ENCODE results near the gene MRPL10.

The MRPL10 gene

GRCh38 chr17:47816947-47817346, 14.4 kb downstream of the MRPL10 start:
- H3K79me2 ChIP-seq (ENCODE audit: low read length): peaks cover 17% of the 10 kb centered on the region
- H2AFZ ChIP-seq (ENCODE audit: low read length): no peak overlapping the region
- H3K4me2 ChIP-seq (ENCODE audit: low read depth, low read length): no peak overlapping the region
- no peaks in the 10 kb centered on the region for H3K9me2 ChIP-seq (replicated peaks; ENCODE audit: insufficient read depth, low read length)
- no peak overlapping the region for H3K27ac ChIP-seq (ENCODE audit: low read length)
- H3K4me3 ChIP-seq (ENCODE audit: low read length): no peak overlapping the region
- no peak overlapping the region for H3K9ac ChIP-seq (ENCODE audit: low read length)
- H3K4me1 ChIP-seq (ENCODE audit: low read length): peaks cover 6% of the 10 kb centered on the region; the same call in 1 of the 2 replicates
- H3K9me3 ChIP-seq (replicated peaks; ENCODE audit: insufficient read depth, low read length): no peaks in the 10 kb centered on the region
- no peaks in the 10 kb centered on the region for H3K36me3 ChIP-seq (replicated peaks; ENCODE audit: insufficient read depth, low read length)
- no peak for TF ChIP-seq EZH2 (optimal IDR thresholded peaks at IDR 0.05; ENCODE audit: low read depth, low read length)
- TF ChIP-seq CTCF (IDR thresholded peaks at IDR 0.05; ENCODE audit: low read length): no peak
- TF ChIP-seq EZH2phosphoT487 (IDR thresholded peaks at IDR 0.05; ENCODE audit: low read length): no peak
- H3K27me3 ChIP-seq (replicated peaks; ENCODE audit: insufficient read depth, low read length): no peaks in the 10 kb centered on the region
- H3F3A ChIP-seq (ENCODE audit: insufficient read depth, low read length): no peaks in the 10 kb centered on the region
- no peaks in the 10 kb centered on the region for H4K20me1 ChIP-seq (ENCODE audit: insufficient read depth, low read length)
- no peak for DNase-seq

DNA sequence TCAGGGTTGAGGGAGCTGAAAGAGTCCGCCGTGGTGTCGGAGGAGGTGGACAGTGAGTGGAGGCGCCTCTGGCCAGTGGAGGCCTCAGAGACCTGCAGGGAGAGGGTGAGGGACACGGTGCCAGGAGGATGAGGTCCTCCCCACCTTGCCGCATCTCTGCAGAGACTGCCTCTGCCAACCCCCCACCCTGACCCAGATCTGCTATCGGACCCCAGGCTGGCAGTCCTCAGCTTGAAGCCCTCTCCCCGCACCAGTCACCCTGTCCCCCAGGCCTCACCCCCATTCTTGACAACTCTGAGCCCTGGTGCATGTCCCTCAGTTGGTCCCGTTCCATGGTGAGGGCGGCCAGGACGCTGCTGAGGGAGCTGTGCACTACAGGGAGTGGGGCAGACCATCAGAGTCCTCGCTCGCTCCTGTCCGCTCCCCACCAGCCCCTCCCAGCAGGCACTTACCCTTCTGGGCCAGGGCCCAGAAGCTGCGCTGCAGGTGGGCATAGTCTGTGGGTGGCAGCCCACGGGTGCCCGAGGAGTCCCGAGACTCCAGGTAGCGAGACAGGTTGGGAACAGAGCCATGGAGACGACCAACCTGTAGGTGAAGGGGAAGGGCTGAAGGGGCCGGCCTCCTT, 15.1 kb downstream of the MRPL10 start:
- H3F3A ChIP-seq (ENCODE audit: insufficient read depth, low read length): no peaks in the 10 kb centered on the region
- H3K9ac ChIP-seq (ENCODE audit: low read length): no peak overlapping the region
- H3K36me3 ChIP-seq (replicated peaks; ENCODE audit: insufficient read depth, low read length): no peaks in the 10 kb centered on the region
- H4K20me1 ChIP-seq (ENCODE audit: insufficient read depth, low read length): no peaks in the 10 kb centered on the region
- H3K9me2 ChIP-seq (replicated peaks; ENCODE audit: insufficient read depth, low read length): no peaks in the 10 kb centered on the region
- no peak for TF ChIP-seq CTCF (IDR thresholded peaks at IDR 0.05; ENCODE audit: low read length)
- TF ChIP-seq EZH2phosphoT487 (IDR thresholded peaks at IDR 0.05; ENCODE audit: low read length): no peak
- no peak for TF ChIP-seq EZH2 (optimal IDR thresholded peaks at IDR 0.05; ENCODE audit: low read depth, low read length)
- no peak for DNase-seq
- peaks cover 10% of the 10 kb centered on the region for H3K79me2 ChIP-seq (ENCODE audit: low read length)
- no peak overlapping the region for H2AFZ ChIP-seq (ENCODE audit: low read length)
- H3K4me1 ChIP-seq (ENCODE audit: low read length): peaks cover 6% of the 10 kb centered on the region; the same call in 1 of the 2 replicates
- no peaks in the 10 kb centered on the region for H3K27me3 ChIP-seq (replicated peaks; ENCODE audit: insufficient read depth, low read length)
- H3K4me3 ChIP-seq (ENCODE audit: low read length): no peak overlapping the region
- no peaks in the 10 kb centered on the region for H3K9me3 ChIP-seq (replicated peaks; ENCODE audit: insufficient read depth, low read length)
- no peak overlapping the region for H3K4me2 ChIP-seq (ENCODE audit: low read depth, low read length)
- H3K27ac ChIP-seq (ENCODE audit: low read length): no peak overlapping the region

DNA sequence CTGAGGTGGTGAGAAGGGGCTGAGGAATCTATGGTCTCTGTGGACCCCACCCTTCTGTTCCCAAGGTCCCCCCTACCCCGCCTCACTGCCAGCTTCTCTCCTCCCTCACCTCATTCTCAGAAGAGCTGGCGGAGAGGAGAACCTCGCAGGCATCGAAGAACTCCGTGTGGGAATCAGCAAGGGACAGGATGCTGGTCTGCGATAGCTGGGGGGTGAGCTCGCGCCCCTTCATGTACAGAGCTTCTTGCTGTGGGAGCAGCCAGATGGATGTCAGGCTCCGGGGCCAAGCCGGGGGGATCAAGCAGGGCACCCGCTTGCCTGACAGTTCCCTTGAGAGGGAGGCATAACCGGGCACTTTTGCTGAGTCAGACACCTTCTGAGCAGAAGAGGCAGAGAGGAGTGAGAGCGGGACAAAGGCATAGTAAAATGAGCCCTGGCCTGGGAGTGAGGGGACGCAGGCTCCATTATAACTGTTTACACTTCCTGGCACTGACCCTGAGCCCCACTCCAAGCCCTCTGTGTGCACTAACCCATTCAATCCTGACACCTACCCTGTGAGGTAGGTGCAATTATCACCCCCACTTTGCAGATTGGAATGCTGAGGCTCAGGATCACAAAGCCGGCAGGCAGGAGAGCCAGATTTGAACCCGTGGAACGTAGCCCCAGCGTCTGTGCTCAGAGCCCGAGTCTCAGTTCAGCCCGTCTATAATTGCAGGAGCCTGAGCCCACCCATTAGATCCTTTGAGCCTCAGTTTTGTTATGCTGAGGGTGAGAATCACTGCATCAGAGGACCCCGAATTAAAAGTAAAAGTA, 16.0 kb downstream of the MRPL10 start:
- no peak overlapping the region for H3K4me2 ChIP-seq (ENCODE audit: low read depth, low read length)
- no peak overlapping the region for H3K9ac ChIP-seq (ENCODE audit: low read length)
- no peak overlapping the region for H3K27ac ChIP-seq (ENCODE audit: low read length)
- no peaks in the 10 kb centered on the region for H3K9me2 ChIP-seq (replicated peaks; ENCODE audit: insufficient read depth, low read length)
- H2AFZ ChIP-seq (ENCODE audit: low read length): no peak overlapping the region
- no peak for DNase-seq
- H3K4me1 ChIP-seq (ENCODE audit: low read length): 0 out of 2 replicates have a peak, but pooled peaks cover 1% of the 10 kb centered on the region
- H3K9me3 ChIP-seq (replicated peaks; ENCODE audit: insufficient read depth, low read length): no peaks in the 10 kb centered on the region
- no peaks in the 10 kb centered on the region for H4K20me1 ChIP-seq (ENCODE audit: insufficient read depth, low read length)
- H3F3A ChIP-seq (ENCODE audit: insufficient read depth, low read length): no peaks in the 10 kb centered on the region
- H3K4me3 ChIP-seq (ENCODE audit: low read length): no peak overlapping the region
- TF ChIP-seq CTCF (IDR thresholded peaks at IDR 0.05; ENCODE audit: low read length): no peak
- TF ChIP-seq EZH2 (optimal IDR thresholded peaks at IDR 0.05; ENCODE audit: low read depth, low read length): no peak
- H3K36me3 ChIP-seq (replicated peaks; ENCODE audit: insufficient read depth, low read length): no peaks in the 10 kb centered on the region
- no peaks in the 10 kb centered on the region for H3K27me3 ChIP-seq (replicated peaks; ENCODE audit: insufficient read depth, low read length)
- H3K79me2 ChIP-seq (ENCODE audit: low read length): peaks cover 1% of the 10 kb centered on the region; the same call in 1 of the 2 replicates

All from MM.1S (cell line).